Muscle layer of duodenum (tissue), 2 donors: ENCODE data around the gene CRBN.

Experiments
- H3K27ac ChIP-seq: one replicate; pipeline ENCODE4 v1.7.0; 2013; ENCODE audit warnings: mild to moderate bottlenecking, low read length
- H3K27me3 ChIP-seq: one replicate; pipeline ENCODE4 v1.7.0; 2013; ENCODE audit warnings: low read depth, mild to moderate bottlenecking, control low read depth, low read length
- H3K36me3 ChIP-seq, 2 donors: one replicate each; pipeline ENCODE4 v1.7.0; 2013; ENCODE audit warnings: low read length in 2 of 2, control low read depth in 1 of 2, mild to moderate bottlenecking in 1 of 2; ENCODE audit not compliant: insufficient read depth in 2 of 2, control insufficient read depth in 1 of 2
- H3K4me1 ChIP-seq, 2 donors: one replicate each; pipeline ENCODE4 v1.7.0; 2013; ENCODE audit warnings: low read length in 2 of 2, mild to moderate bottlenecking in 2 of 2, control low read depth in 1 of 2, moderate library complexity in 1 of 2; ENCODE audit not compliant: insufficient read depth in 2 of 2, control insufficient read depth in 1 of 2
- H3K4me3 ChIP-seq, 2 donors: one replicate each; pipeline ENCODE4 v1.7.0; 2013; ENCODE audit warnings: low read length in 2 of 2, low read depth in 1 of 2, mild to moderate bottlenecking in 1 of 2
- H3K9me3 ChIP-seq, 2 donors: one replicate each; pipeline ENCODE4 v1.7.0; 2013; ENCODE audit warnings: low read length in 2 of 2, control low read depth in 1 of 2, mild to moderate bottlenecking in 1 of 2; ENCODE audit not compliant: control insufficient read depth in 1 of 2
- donor health status: healthy.

CRBN gene

DNA sequence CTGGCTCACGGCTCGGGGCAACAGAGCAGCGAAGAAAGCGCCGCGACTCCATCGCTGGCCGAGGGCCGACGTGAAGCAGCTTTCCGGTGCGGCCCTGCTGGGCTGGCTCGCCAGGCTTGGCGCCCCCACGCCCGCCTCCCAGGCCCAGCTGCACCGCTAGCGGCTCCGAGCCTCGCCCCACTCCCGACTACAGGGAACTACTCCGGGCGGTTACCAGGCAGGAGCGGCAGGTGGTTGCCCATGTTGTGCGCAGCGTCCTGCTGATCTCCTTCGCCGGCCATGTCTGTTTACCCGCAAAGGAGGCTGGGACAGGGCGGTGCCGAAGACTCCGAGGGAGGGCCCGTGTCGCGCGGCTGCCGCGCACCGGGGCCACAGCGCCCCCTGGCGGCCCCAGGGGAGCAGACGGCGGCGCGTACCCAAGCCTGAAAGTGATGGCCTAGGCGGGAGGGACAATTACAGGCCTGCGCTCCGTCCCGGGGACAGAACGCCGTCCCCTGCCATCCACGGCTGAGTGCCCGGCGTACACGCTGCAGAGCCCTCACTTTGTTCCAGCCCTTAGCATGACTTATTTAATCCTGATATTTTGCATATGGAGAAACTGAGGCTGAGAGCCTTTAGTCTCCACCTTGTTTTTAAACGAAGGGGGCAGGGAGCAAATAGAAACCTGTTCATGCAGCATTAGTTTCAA, at the start of gene CRBN:
TSS of gene CRBN (minus strand) at position 285 of the 688 bp plus-strand sequence. CDS start at position 281, 4 bp downstream.
- no peaks in the 10 kb centered on the region for H3K9me3 ChIP-seq

DNA sequence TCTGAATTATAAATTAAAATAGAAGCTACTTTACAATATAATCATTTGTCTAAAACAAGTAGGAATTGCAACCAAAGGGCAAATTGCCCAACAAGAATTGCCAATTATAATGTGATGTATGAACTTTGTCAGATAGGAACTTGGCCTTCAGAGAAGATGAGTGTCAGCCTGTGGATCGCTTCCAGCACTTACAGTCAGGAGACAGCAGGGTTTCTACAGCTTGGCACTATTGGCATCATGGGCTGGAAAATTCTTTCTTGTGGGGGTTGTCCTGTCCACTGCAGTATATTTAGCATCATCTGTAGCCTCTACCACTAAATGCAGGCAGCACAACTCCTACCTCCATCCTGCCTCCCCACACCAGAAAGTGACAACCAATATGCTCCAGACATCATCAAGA, 48.1 kb upstream of the CRBN start:
- H3K4me1 ChIP-seq, result no peaks in the 10 kb centered on the region
- peaks cover 4 to 14% of the 10 kb centered on the region in 2 donors for H3K9me3 ChIP-seq
- no peak overlapping the region for H3K4me3 ChIP-seq
- H3K36me3 ChIP-seq, result no peaks in the 10 kb centered on the region
- no peak overlapping the region for H3K27ac ChIP-seq
- H3K27me3 ChIP-seq, result no peaks in the 10 kb centered on the region

More for the DNA sequence above, at the start of gene CRBN:
- H3K36me3 ChIP-seq, result no peaks in the 10 kb centered on the region
- no peaks in the 10 kb centered on the region for H3K27me3 ChIP-seq
- H3K4me1 ChIP-seq, result peaks cover 12 to 28% of the 10 kb centered on the region in 2 donors
- peak within 1 kb of the TSS; percentile 74 for H3K27ac ChIP-seq
- peak within 1 kb of the TSS; percentile 99 for H3K4me3 ChIP-seq

DNA sequence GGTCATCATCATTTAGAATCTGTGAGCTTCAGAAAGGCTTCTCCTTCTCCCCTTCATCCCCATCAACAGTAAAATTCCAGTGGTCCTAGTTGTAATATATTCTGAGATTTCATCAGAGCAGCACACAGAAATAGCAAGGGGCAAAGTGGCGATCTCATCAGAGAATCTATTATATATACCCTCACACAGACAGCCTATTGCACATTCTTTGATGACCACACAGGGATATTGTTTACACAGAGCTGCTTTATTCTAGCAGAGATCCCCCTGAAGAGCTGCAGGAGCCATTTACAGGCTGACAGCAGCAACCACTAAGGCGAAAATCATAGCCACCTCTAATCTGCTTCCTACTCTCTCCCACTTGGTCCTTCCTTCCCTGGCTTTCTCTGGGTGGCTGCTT, 42.0 kb upstream of the CRBN start:
- Histone ChIP-seq H3K4me3 (no peak overlapping the region), H3K36me3 (no peaks in the 10 kb centered on the region), H3K27ac (no peak overlapping the region), H3K4me1 (no peaks in the 10 kb centered on the region), H3K9me3 (no peaks in the 10 kb centered on the region), H3K27me3 (no peaks in the 10 kb centered on the region)

DNA sequence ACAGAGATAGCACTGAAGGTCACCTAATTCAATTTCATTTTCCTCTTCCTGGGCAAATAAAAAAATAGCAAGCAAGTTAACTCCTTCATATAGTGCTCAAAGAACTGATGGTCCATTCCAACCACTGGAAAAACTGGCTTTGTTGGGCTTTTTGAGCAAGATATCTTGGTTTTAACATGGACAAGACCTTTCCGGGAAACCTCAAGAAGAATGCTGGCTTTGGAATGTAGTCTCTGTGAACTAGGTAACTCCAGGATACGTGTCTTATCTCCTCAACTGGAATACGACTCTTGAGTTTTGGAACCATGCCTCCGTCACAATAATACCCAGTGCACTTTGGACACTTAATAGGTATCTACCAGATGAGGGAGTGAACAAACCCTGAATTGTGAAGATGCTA, 36.9 kb upstream of the CRBN start:
- H3K27me3 ChIP-seq, result no peaks in the 10 kb centered on the region
- H3K9me3 ChIP-seq, result no peaks in the 10 kb centered on the region
- H3K27ac ChIP-seq, result no peak overlapping the region

DNA sequence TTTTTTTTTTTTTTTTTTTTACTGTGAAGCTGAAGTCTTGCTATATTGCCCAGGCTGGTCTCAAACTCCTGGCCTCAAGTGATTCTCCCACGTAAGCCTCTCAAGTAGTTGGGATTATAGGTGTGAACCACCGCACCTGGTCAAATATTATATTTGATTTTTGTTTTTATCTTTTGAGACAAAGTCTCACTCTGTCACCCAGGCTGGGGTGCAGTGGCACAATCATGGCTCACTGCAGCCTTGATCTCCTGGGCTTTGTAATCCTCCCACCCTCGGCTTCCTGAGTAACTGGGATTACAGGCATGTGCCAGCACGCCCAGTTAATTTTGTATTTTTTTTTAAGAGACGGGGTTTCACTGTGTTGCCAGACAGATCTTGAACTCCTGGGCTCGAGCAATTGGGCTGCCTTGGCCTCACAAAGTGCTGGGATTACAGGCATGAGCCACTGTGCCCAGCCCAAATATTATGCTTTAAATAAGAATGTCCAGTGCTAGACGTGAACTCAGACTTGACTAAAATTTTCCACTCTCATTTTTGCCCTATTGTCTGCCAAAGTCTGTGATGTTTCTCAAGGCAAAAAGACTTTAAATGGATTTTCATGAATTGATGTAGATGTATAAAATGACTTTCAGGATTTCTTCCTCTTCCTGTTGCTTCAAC, 33.4 kb upstream of the CRBN start:
- H3K27ac ChIP-seq, result no peak overlapping the region
- H3K36me3 ChIP-seq, result no peaks in the 10 kb centered on the region
- no peaks in the 10 kb centered on the region for H3K9me3 ChIP-seq
- H3K27me3 ChIP-seq, result no peaks in the 10 kb centered on the region
- H3K4me1 ChIP-seq, result no peaks in the 10 kb centered on the region
- H3K4me3 ChIP-seq, result no peak overlapping the region

More for the DNA sequence above, 36.9 kb upstream of the CRBN start:
- Histone ChIP-seq H3K4me1 (no peaks in the 10 kb centered on the region), H3K36me3 (no peaks in the 10 kb centered on the region), H3K4me3 (no peak overlapping the region)

DNA sequence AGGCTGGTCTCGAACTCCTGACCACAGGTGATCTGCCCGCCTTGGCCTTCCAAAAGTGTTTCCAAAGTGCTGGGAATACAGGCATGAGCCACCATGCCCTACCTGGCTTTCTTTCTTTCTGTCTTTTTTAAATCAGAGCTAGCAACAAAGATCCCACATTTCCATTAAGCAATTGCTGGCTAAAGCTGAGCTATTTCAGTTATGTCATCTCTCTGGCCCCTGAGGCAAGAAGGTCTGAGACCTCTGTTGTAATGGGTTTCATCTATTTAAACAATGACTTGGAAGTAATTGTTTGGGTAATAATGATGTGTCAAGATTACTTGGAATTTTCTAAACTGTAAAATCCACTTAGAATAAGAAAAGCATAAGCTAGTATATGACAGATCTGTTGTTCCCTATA, 30.2 kb upstream of the CRBN start:
- Histone ChIP-seq H3K4me3 (no peak overlapping the region), H3K4me1 (no peaks in the 10 kb centered on the region), H3K27ac (no peak overlapping the region), H3K9me3 (no peaks in the 10 kb centered on the region), H3K27me3 (no peaks in the 10 kb centered on the region), H3K36me3 (no peaks in the 10 kb centered on the region)

DNA sequence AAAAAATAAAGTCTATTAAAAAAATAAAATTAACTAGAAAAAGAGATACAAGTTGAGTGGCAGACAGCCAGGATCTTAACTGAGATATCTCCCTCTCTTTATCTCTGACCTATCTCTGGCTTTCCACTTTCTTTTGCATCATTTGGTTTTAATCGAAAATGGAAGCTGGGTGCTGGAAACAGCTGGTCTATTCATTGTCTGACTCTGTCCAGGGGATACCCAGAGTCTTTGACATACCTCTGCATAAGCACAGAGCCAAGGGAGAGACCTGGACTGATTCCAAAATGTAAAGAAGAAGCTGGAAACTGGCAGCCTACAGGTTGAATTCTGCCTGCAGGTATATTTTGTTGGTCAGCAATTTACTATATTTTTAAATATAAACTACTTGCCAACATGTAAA, 29.6 kb upstream of the CRBN start:
- Histone ChIP-seq H3K27me3 (no peaks in the 10 kb centered on the region), H3K36me3 (no peaks in the 10 kb centered on the region), H3K27ac (no peak overlapping the region), H3K9me3 (no peaks in the 10 kb centered on the region), H3K4me3 (no peak overlapping the region), H3K4me1 (no peaks in the 10 kb centered on the region)

DNA sequence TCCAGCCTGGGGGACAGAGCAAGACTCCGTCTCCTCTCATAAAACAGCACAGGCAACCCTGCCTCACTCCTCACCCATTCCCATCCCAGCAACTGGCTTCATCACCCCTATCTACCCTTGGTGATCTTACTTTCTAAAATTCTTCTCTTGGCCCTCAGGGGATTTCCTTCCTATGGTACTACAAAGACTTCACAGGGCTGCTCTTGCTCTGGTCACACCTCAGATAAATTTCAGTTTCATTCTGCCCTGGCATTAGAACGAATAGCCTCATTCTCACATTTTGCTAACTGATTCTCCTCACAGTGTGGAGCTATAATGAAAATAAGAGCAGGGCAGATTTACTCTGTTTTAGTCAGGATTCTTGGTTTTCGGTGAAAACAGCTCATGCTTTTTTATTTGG, 22.1 kb upstream of the CRBN start:
- Histone ChIP-seq H3K4me3 (no peak overlapping the region), H3K27ac (no peak overlapping the region), H3K4me1 (no peaks in the 10 kb centered on the region), H3K9me3 (no peaks in the 10 kb centered on the region), H3K27me3 (no peaks in the 10 kb centered on the region), H3K36me3 (no peaks in the 10 kb centered on the region)

DNA sequence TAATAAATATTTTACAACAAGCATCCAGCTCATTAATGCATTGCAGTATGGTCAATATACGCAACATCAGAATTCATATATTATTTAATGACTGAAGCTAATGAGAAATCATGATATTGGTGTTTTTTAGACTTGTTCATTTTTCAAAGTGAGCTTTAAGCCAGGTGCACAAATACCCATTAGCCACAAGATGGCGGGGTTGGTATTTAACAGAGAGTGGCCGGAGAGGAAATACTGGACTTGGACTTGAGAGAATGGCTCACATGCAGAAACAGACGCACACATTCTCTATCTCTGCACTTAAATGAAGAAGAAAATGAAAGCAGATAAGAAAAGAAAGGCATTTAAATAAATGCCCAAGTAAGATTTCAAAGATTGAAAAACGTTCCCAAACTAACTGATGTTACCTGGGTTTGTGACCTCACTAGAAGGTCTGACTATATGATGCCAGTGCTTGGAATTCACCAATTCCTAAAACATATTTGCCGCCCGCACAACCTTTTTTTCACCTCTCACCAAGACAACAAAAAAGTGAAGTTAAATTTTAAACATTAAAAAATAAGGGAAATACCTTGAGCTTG, 21.2 kb upstream of the CRBN start:
- Histone ChIP-seq H3K27me3 (no peaks in the 10 kb centered on the region), H3K36me3 (no peaks in the 10 kb centered on the region)

DNA sequence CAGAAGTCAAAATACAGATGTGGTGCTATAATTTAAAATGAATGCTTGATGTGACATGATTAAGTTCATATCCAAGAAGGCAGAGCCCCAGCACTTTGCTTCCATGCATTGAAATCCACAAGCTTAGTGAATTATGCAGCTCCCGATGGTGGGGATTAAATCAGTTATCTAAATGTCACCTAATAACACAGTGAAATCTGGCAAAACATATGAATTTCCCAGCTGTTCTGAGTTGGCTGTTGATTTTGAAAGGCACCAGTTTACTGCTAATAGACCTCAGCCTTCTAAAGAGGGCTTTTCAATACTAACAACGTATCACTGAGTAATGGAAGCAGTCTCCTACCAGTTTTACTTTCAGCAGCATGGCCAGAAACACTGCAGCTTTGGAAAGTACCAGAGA, 19.8 kb upstream of the CRBN start:
- H3K27me3 ChIP-seq, result no peaks in the 10 kb centered on the region
- H3K4me3 ChIP-seq, result no peak overlapping the region
- H3K36me3 ChIP-seq, result no peaks in the 10 kb centered on the region
- no peaks in the 10 kb centered on the region for H3K4me1 ChIP-seq
- no peak overlapping the region for H3K27ac ChIP-seq
- H3K9me3 ChIP-seq, result no peaks in the 10 kb centered on the region

More for the DNA sequence above, 21.2 kb upstream of the CRBN start:
- no peaks in the 10 kb centered on the region for H3K9me3 ChIP-seq
- no peaks in the 10 kb centered on the region for H3K4me1 ChIP-seq
- H3K4me3 ChIP-seq, result no peak overlapping the region
- no peak overlapping the region for H3K27ac ChIP-seq

DNA sequence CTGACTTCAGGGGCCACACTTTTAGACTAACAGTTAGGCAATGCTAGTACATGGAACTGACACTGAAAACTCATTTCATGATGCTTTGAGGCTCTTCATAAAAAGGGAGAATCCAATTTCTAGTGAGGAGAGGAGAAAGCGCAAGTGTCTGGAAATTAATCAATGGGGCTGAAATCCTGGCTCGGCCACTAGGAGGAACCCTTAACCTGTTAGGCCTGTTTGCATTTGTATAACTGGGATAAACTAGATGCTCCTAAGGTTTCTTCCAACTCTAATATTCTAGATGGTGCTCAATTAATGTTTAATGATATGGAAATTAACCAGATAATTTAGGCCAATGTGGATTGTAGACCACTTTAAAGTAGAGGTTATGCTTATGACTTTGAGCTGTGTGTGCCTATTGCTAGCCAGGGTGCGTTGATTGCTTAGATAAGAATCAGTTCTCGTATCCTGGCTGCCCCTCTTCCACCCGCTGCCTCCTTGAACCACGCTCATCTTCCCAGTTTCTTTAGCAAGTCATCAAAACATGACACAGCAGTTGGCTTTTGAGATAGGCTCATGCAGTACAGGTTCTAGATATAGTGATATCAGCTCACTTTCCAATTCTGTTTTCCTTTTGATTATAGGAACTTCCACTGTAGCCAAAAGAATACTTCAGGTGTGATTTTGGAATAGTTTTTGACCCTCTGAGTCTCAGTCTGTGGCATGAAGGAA, 16.8 kb upstream of the CRBN start:
- Histone ChIP-seq H3K4me3 (no peak overlapping the region), H3K27me3 (no peaks in the 10 kb centered on the region), H3K27ac (no peak overlapping the region), H3K36me3 (no peaks in the 10 kb centered on the region), H3K4me1 (no peaks in the 10 kb centered on the region), H3K9me3 (no peaks in the 10 kb centered on the region)
